GM12878 (cell line): ENCODE measurements around the gene VCL. TPM values are rescaled to one million over a fixed set of nuclear protein-coding genes. Genes with fewer than 3 reads are reported as not detected.

ENCODE experiments used
- ATAC-seq: fragments of 200-7000 bp; cut with Tn5 transposase; 3 replicates; pipeline ENCODE4 v1.9.1; 2020; ENCODE audit warnings: mild to moderate bottlenecking, moderate library complexity
- BruUV-seq: library from RNA; stranded (reverse); fragments of 400-500 nt; replicated peaks from 2 replicates; lab custom pipeline; 2021; lab: Mats Ljungman, UMichigan
- CTCF ChIA-PET: fragments of 300-600 bp; sonication (Branson Sonifier 250); formaldehyde crosslinking; extraction: SDS; loops from one replicate; lab custom pipeline; 2021; ENCODE audit warnings: inconsistent platforms; lab: Yijun Ruan, JAX
- POLR2A ChIA-PET: fragments of 350-600 bp; formaldehyde crosslinking; extraction: SDS; loops from one replicate; lab custom pipeline; 2021; ENCODE audit warnings: inconsistent platforms; lab: Charles Lee
- RAD21 ChIA-PET: fragments of 300-600 bp; sonication (Branson Sonifier 250); formaldehyde crosslinking; loops from one replicate; lab custom pipeline; 2023; ENCODE audit warnings: antibody characterized with exemption; ENCODE audit not compliant: unreplicated experiment; lab: Charles Lee
- SMC1A ChIA-PET: fragments of 300-600 bp; sonication (Branson Sonifier 250); formaldehyde crosslinking; loops from one replicate; lab custom pipeline; 2023; ENCODE audit not compliant: unreplicated experiment, uncharacterized antibody; lab: Charles Lee
- DNase-seq: peaks from one replicate; pipeline ENCODE4 v3.0.0-alpha.2; 2011; ENCODE audit warnings: low read depth, low spot score
- FAIRE-seq: peaks from 3 replicates; lab custom pipeline; 2011; peaks lifted over from hg19 to GRCh38; lab: Jason Lieb, UNC
- H2AFZ ChIP-seq: 2 replicates; pipeline ENCODE4 v1.6.0; 2011; ENCODE audit warnings: low read depth, low read length, control low read depth; ENCODE audit not compliant: control insufficient read depth
- H3K27ac ChIP-seq: 2 replicates; pipeline ENCODE4 v1.5.1; 2011; ENCODE audit warnings: control low read depth; ENCODE audit not compliant: control insufficient read depth, insufficient read depth
- H3K27me3 ChIP-seq, 2 experiments: replicated peaks in 1 of 2; 2 replicates each; pipeline versions ENCODE4 v1.6.0 to v1.6.1; 2011; ENCODE audit warnings: low read length in 1 of 2; ENCODE audit not compliant: control insufficient read depth in 2 of 2, insufficient read depth in 2 of 2
- H3K36me3 ChIP-seq, 2 experiments: 2 replicates each; pipeline ENCODE4 v1.5.1; 2011; ENCODE audit warnings: low read length in 1 of 2; ENCODE audit not compliant: control insufficient read depth in 2 of 2, insufficient read depth in 2 of 2
- H3K4me1 ChIP-seq: 2 replicates; pipeline ENCODE4 v1.6.1; 2011; ENCODE audit warnings: mild to moderate bottlenecking, low read length, moderate library complexity, mixed read lengths; ENCODE audit not compliant: control insufficient read depth, insufficient read depth
- H3K4me2 ChIP-seq: 2 replicates; pipeline ENCODE4 v1.6.0; 2011; ENCODE audit warnings: control low read depth; ENCODE audit not compliant: control insufficient read depth, insufficient read depth
- H3K4me3 ChIP-seq: fragments of 200-600 bp; sonication (generic); 2 replicates; pipeline ENCODE4 v1.5.1; 2016
- H3K79me2 ChIP-seq: 2 replicates; pipeline ENCODE4 v1.6.0; 2011; ENCODE audit warnings: low read length; ENCODE audit not compliant: control insufficient read depth, insufficient read depth
- H3K9ac ChIP-seq: 2 replicates; pipeline ENCODE4 v1.8.0; 2011; ENCODE audit warnings: low read length, control low read depth, mixed read lengths; ENCODE audit not compliant: control insufficient read depth, insufficient read depth
- H3K9me3 ChIP-seq: replicated peaks from 3 replicates; pipeline ENCODE4 v1.5.1; 2011; ENCODE audit warnings: mild to moderate bottlenecking, low read length; ENCODE audit not compliant: control insufficient read depth, insufficient read depth
- H4K20me1 ChIP-seq: 2 replicates; pipeline ENCODE4 v1.6.0; 2011; ENCODE audit not compliant: control insufficient read depth, insufficient read depth
- BCL3 ChIP-seq: IDR thresholded peaks from 2 replicates; pipeline ENCODE4 v1.6.1; 2011; ENCODE audit warnings: borderline replicate concordance, low read depth, mild to moderate bottlenecking, moderate library complexity, low read length; ENCODE audit not compliant: insufficient read depth, poor library complexity, severe bottlenecking
- BMI1 ChIP-seq: fragments of 450-650 bp; IDR thresholded peaks from 2 replicates; pipeline ENCODE4 v1.6.1; 2016; ENCODE audit warnings: mild to moderate bottlenecking, moderate library complexity, borderline replicate concordance
- CHD1 ChIP-seq: IDR thresholded peaks from 2 replicates; pipeline ENCODE4 v1.6.1; 2012; ENCODE audit warnings: low read depth, low read length, improper control_type of control experiment
- CREM ChIP-seq: IDR thresholded peaks from 2 replicates; pipeline ENCODE4 v1.6.1; 2014; ENCODE audit warnings: antibody characterized with exemption, low read depth
- EZH2 ChIP-seq: IDR thresholded peaks from 2 replicates; pipeline ENCODE4 v1.6.1; 2012; ENCODE audit warnings: low read depth, mild to moderate bottlenecking, control low read depth, inconsistent platforms, low read length, borderline replicate concordance; ENCODE audit not compliant: control insufficient read depth
- HDAC2 ChIP-seq: fragments of 200-600 bp; sonication (generic); IDR thresholded peaks from 2 replicates; pipeline ENCODE4 v1.6.1; 2017
- JUNB ChIP-seq: IDR thresholded peaks from 2 replicates; pipeline ENCODE4 v1.6.1; 2016; ENCODE audit warnings: antibody characterized with exemption, mild to moderate bottlenecking
- MXI1 ChIP-seq: fragments of 150-350 bp; IDR thresholded peaks from 2 replicates; pipeline ENCODE4 v1.6.1; 2011; ENCODE audit warnings: low read depth, mild to moderate bottlenecking, inconsistent platforms, low read length, improper control_type of control experiment
- NFXL1 ChIP-seq: fragments of 450-650 bp; IDR thresholded peaks from 2 replicates; pipeline ENCODE4 v1.6.1; 2017; ENCODE audit warnings: antibody characterized with exemption, mild to moderate bottlenecking, borderline replicate concordance
- NR2C2 ChIP-seq: IDR thresholded peaks from 2 replicates; pipeline ENCODE4 v1.6.1; 2011; ENCODE audit warnings: borderline replicate concordance, low read depth; ENCODE audit not compliant: control insufficient read depth, insufficient read length
- PML ChIP-seq: IDR thresholded peaks from 2 replicates; pipeline ENCODE4 v1.6.1; 2012; ENCODE audit warnings: low read length, inconsistent platforms
- REST ChIP-seq: IDR thresholded peaks from 2 replicates; pipeline ENCODE4 v1.6.1; 2012; ENCODE audit warnings: mild to moderate bottlenecking, low read depth, low read length
- SPI1 ChIP-seq: IDR thresholded peaks from 2 replicates; pipeline ENCODE4 v1.6.1; 2011; ENCODE audit warnings: low read depth, mild to moderate bottlenecking, low read length, moderate library complexity, borderline replicate concordance; ENCODE audit not compliant: insufficient read depth
- STAT1 ChIP-seq: fragments of 450-650 bp; conservative IDR thresholded peaks from 2 replicates; pipeline ENCODE4 v1.6.1; 2014; ENCODE audit warnings: antibody characterized with exemption, mild to moderate bottlenecking
- WRNIP1 ChIP-seq: IDR thresholded peaks from 2 replicates; pipeline ENCODE4 v1.6.1; 2011; ENCODE audit warnings: low read depth, low read length, improper control_type of control experiment, borderline replicate concordance
- ZNF24 ChIP-seq: fragments of 450-650 bp; IDR thresholded peaks from 2 replicates; pipeline ENCODE4 v1.6.1; 2017; ENCODE audit warnings: antibody characterized with exemption, mild to moderate bottlenecking
- ZZZ3 ChIP-seq: IDR thresholded peaks from 2 replicates; pipeline ENCODE4 v1.6.1; 2011; ENCODE audit warnings: low read depth; ENCODE audit not compliant: control insufficient read depth, insufficient read length
- WGBS: methylation state at CpG from one replicate; pipeline ENCODE4 v1.1.6; 2016; ENCODE audit warnings: low lambda C conversion rate; ENCODE audit not compliant: insufficient replicate concordance, insufficient coverage; ENCODE audit errors: missing lambda C conversion rate; 5-methylcytosine and 5-hydroxymethylcytosine counted together
- in situ Hi-C: fragments of 300-500 bp; cut with MboI; formaldehyde crosslinking; loops from 9 replicates; pipeline ENCODE4 v1.14.3; 2018; ENCODE audit warnings: mixed read lengths
- intact Hi-C: fragments of 100-400 bp; cut with micrococcal nuclease; formaldehyde crosslinking; loops from one replicate; pipeline ENCODE4 v1.14.2; 2022; ENCODE audit not compliant: unreplicated experiment
- polyA plus RNA-seq, 11 experiments: library from polyadenylated mRNA; depleted of rRNA in 4 of 11; unstranded in 6 of 11; stranded (reverse) in 5 of 11; fragments of >200 nt; fragmentation: Nextera tagmentation in 4 of 11; fragmentation: Illumina TruSeq in 1 of 11; extraction: Ambion mirVana in 4 of 11; extraction: Trizol in 1 of 11; gene quantifications; 1 replicate in 1 of 11; 2 replicates in 10 of 11; pipeline versions ENCODE4 v1.2.1 to v1.2.3, GENCODE V29; 2011 to 2016; ENCODE audit warnings: inconsistent platforms in 2 of 11, missing spikeins in 2 of 11, low read depth in 1 of 11
- total RNA-seq, 4 experiments: library from RNA; depleted of rRNA in 3 of 4; stranded (reverse); fragments of >200 nt in 3 of 4; fragmentation: Illumina TruSeq in 1 of 4; extraction: Trizol in 1 of 4; gene quantifications; 2 replicates each; pipeline versions ENCODE4 v1.2.1 to v1.2.3, GENCODE V29; 2013 to 2021

VCL gene
- total and polyA plus RNA-seq, 10 of the 15 experiments (the other 5 are each of a cell fraction or from before 2014, with no cell fraction given) = 6.7 to 54.6 (median 24.3) TPM

GRCh38 chr10:73968098-73968521 lies 29.8 kb upstream of the VCL start:
- Histone ChIP-seq H4K20me1 (no peaks in the 10 kb centered on the region), H3K27me3 (no peaks in the 10 kb centered on the region), H3K9me3 (no peaks in the 10 kb centered on the region), H3K9ac (no peak overlapping the region), H3K4me3 (no peak overlapping the region), H3K27ac (no peak overlapping the region), H3K79me2 (no peaks in the 10 kb centered on the region), H3K4me1 (no peaks in the 10 kb centered on the region), H2AFZ (no peak overlapping the region), H3K36me3 (no peaks in the 10 kb centered on the region), H3K4me2 (no peak overlapping the region)
- BruUV-seq = no TSS peak
- POLR2A ChIA-PET = interaction anchor here (0.6 to 1.3 kb wide), 2 partner anchors 8 to 83 kb away, joined by 3 read pairs; no protein-coding TSS in a partner anchor
- ATAC-seq (no peak), FAIRE-seq (no peak), DNase-seq (no peak)
- intact Hi-C loops (no loop called here), in situ Hi-C loops (no loop called here)
- 66% methylated on average over 6 of the region's 6 CpGs for WGBS
- CTCF ChIA-PET = interaction anchor here (0.6 to 1.3 kb wide), 7 partner anchors 9 to 112 kb away, joined by 3 to 7 read pairs (median 3); no protein-coding TSS in a partner anchor
- RAD21 ChIA-PET = interaction anchor here (0.8 to 1.0 kb wide), 3 partner anchors 9 to 24 kb away, joined by 3 to 4 read pairs (median 3); no protein-coding TSS in a partner anchor
- SMC1A ChIA-PET = interaction anchor here (0.8 to 1.6 kb wide), 3 partner anchors 8 to 12 kb away, joined by 3 to 4 read pairs (median 3); no protein-coding TSS in a partner anchor
- no peak for TF ChIP-seq WRNIP1
- TF ChIP-seq BCL3 = no peak
- TF ChIP-seq ZNF24 = no peak
- no peak for TF ChIP-seq EZH2
- no peak for TF ChIP-seq NR2C2
- no peak for TF ChIP-seq STAT1
- no peak for TF ChIP-seq HDAC2
- no peak for TF ChIP-seq PML
- TF ChIP-seq CREM = no peak
- TF ChIP-seq MXI1 = no peak
- no peak for TF ChIP-seq BMI1
- TF ChIP-seq NFXL1 = no peak
- no peak for TF ChIP-seq ZZZ3
- no peak for TF ChIP-seq JUNB
- no peak for TF ChIP-seq CHD1
- TF ChIP-seq REST = no peak
- TF ChIP-seq SPI1 = no peak
